GM23338 (cell line): Measurements from ENCODE around the gene PLD5. TPM values are rescaled to one million over a fixed set of nuclear protein-coding genes. Genes with fewer than 3 reads are reported as not detected.

ENCODE experiments used
- ATAC-seq: fragments of 200-7000 bp; cut with Tn5 transposase; 3 replicates; pipeline ENCODE4 v1.9.1; 2020
- DNase-seq: peaks from one replicate; pipeline ENCODE4 v3.0.0-alpha.2; 2015; ENCODE audit warnings: low spot score
- H2AFZ ChIP-seq: fragments of 200-600 bp; sonication (generic); 2 replicates; pipeline ENCODE4 v1.8.0; 2016; ENCODE audit warnings: antibody characterized with exemption, mild to moderate bottlenecking, moderate library complexity
- H3F3A ChIP-seq: fragments of 200-600 bp; sonication (generic); replicated peaks from 2 replicates; pipeline ENCODE4 v1.8.0; 2017; ENCODE audit warnings: antibody characterized with exemption, mixed run types, low read depth
- H3K27ac ChIP-seq: fragments of 200-600 bp; sonication (generic); 2 replicates; pipeline ENCODE4 v1.6.1; 2016; ENCODE audit warnings: low read depth
- H3K27me3 ChIP-seq: fragments of 200-600 bp; sonication (generic); 2 replicates; pipeline ENCODE4 v1.8.0; 2016; ENCODE audit warnings: mild to moderate bottlenecking, mixed run types, moderate library complexity; ENCODE audit not compliant: insufficient read depth
- H3K36me3 ChIP-seq: fragments of 200-600 bp; sonication (generic); 2 replicates; pipeline ENCODE4 v1.8.0; 2016; ENCODE audit warnings: mild to moderate bottlenecking; ENCODE audit not compliant: insufficient read depth
- H3K4me1 ChIP-seq: fragments of 200-600 bp; sonication (generic); 2 replicates; pipeline ENCODE4 v1.8.0; 2016; ENCODE audit warnings: mild to moderate bottlenecking, moderate library complexity; ENCODE audit not compliant: insufficient read depth
- H3K4me2 ChIP-seq: fragments of 200-600 bp; sonication (generic); 2 replicates; pipeline ENCODE4 v1.7.1; 2017; ENCODE audit warnings: mixed run types
- H3K4me3 ChIP-seq: fragments of 200-600 bp; sonication (generic); 2 replicates; pipeline ENCODE4 v1.6.1; 2016; ENCODE audit warnings: mixed run types
- H3K79me2 ChIP-seq: fragments of 200-600 bp; sonication (generic); replicated peaks from 2 replicates; pipeline ENCODE4 v1.8.0; 2017; ENCODE audit warnings: mild to moderate bottlenecking; ENCODE audit not compliant: insufficient read depth
- H3K9me2 ChIP-seq: fragments of 200-600 bp; sonication (generic); 2 replicates; pipeline ENCODE4 v1.8.0; 2017; ENCODE audit not compliant: insufficient read depth
- H4K20me1 ChIP-seq: fragments of 200-600 bp; sonication (generic); replicated peaks from 2 replicates; pipeline ENCODE4 v1.8.0; 2017; ENCODE audit warnings: mild to moderate bottlenecking; ENCODE audit not compliant: insufficient read depth
- H3K27ac Mint-ChIP-seq: 2 replicates; pipeline ENCODE4 v1.8.0; 2020; ENCODE audit warnings: inconsistent platforms, mild to moderate bottlenecking, moderate library complexity, mixed read lengths
- H3K27me3 Mint-ChIP-seq: 3 replicates; pipeline ENCODE4 v1.8.0; 2022; ENCODE audit warnings: low read depth, mild to moderate bottlenecking, moderate library complexity, mixed read lengths, inconsistent platforms; ENCODE audit not compliant: insufficient read depth, poor library complexity
- H3K36me3 Mint-ChIP-seq: 3 replicates; pipeline ENCODE4 v1.8.0; 2021; ENCODE audit warnings: low read depth, mild to moderate bottlenecking, inconsistent platforms, moderate library complexity, mixed read lengths
- H3K4me1 Mint-ChIP-seq: 3 replicates; pipeline ENCODE4 v1.8.0; 2020; ENCODE audit warnings: mild to moderate bottlenecking, inconsistent platforms, mixed read lengths
- H3K4me3 Mint-ChIP-seq: 3 replicates; pipeline ENCODE4 v1.8.0; 2021; ENCODE audit warnings: moderate library complexity, mild to moderate bottlenecking, inconsistent platforms, mixed read lengths
- H3K9me3 Mint-ChIP-seq: 3 replicates; pipeline ENCODE4 v1.8.0; 2020; ENCODE audit warnings: moderate library complexity, mild to moderate bottlenecking, inconsistent platforms, mixed read lengths
- CREB1 ChIP-seq: fragments of 250-450 bp; sonication (Bioruptor Pico); IDR thresholded peaks from 2 replicates; pipeline ENCODE4 v1.5.0; 2020; ENCODE audit warnings: low read depth, mild to moderate bottlenecking, moderate library complexity
- EZH2 ChIP-seq: fragments of 200-600 bp; sonication (generic); IDR thresholded peaks from one replicate; pipeline ENCODE4 v1.8.0; 2017; ENCODE audit warnings: antibody characterized with exemption, mild to moderate bottlenecking, low read depth; ENCODE audit not compliant: unreplicated experiment
- EZH2phosphoT487 ChIP-seq: fragments of 200-600 bp; sonication (generic); IDR thresholded peaks from one replicate; pipeline ENCODE4 v1.8.1; 2018; ENCODE audit warnings: antibody characterized with exemption; ENCODE audit not compliant: unreplicated experiment
- JUNB ChIP-seq: IDR thresholded peaks from one replicate; pipeline ENCODE4 v1.6.1; 2016; ENCODE audit warnings: antibody characterized with exemption; ENCODE audit not compliant: unreplicated experiment
- NANOG ChIP-seq: IDR thresholded peaks from 2 replicates; pipeline ENCODE4 v1.6.1; 2016; ENCODE audit warnings: antibody characterized with exemption, borderline replicate concordance
- POLR2AphosphoS5 ChIP-seq: IDR thresholded peaks from 2 replicates; pipeline ENCODE4 v1.6.1; 2016; ENCODE audit warnings: antibody characterized with exemption, low read depth
- STAT1 ChIP-seq: IDR thresholded peaks from one replicate; pipeline ENCODE4 v1.6.1; 2016; ENCODE audit warnings: antibody characterized with exemption; ENCODE audit not compliant: unreplicated experiment
- ZNF114 ChIP-seq: fragments of 250-450 bp; sonication (Bioruptor Pico); IDR thresholded peaks from 2 replicates; pipeline ENCODE4 v1.5.0; 2020; ENCODE audit warnings: mild to moderate bottlenecking, moderate library complexity
- ZNF331 ChIP-seq: fragments of 250-450 bp; sonication (Bioruptor Pico); IDR thresholded peaks from 2 replicates; pipeline ENCODE4 v1.5.0; 2020; ENCODE audit warnings: low read depth, mild to moderate bottlenecking, moderate library complexity
- polyA plus RNA-seq: library from polyadenylated mRNA; unstranded; fragments of >200 nt; fragmentation: Nextera tagmentation; extraction: Ambion mirVana; gene quantifications from 2 replicates; pipeline ENCODE4 v1.2.1, GENCODE V29; 2016
- total RNA-seq: library from RNA; depleted of rRNA; stranded (reverse); fragments of >200 nt; shearing (Covaris generic); gene quantifications from 2 replicates; pipeline ENCODE4 v1.2.3, GENCODE V29; 2014
- TF ChIP-seq, protein P1 (sequence below): IDR thresholded peaks from 2 replicates; pipeline ENCODE4 v1.6.1; 2016; ENCODE audit warnings: antibody characterized with exemption
- TF ChIP-seq, protein P2 (sequence below): fragments of 250-450 bp; sonication (Bioruptor Pico); IDR thresholded peaks from 2 replicates; pipeline ENCODE4 v1.5.0; 2020; ENCODE audit warnings: mild to moderate bottlenecking, moderate library complexity
- TF ChIP-seq, protein P3 (sequence below), 2 experiments: fragments of 200-600 bp in 1 of 2; sonication (generic) in 1 of 2; conservative IDR thresholded peaks; 2 replicates each; pipeline versions ENCODE4 v1.5.1 to v1.6.1; 2016 to 2017; ENCODE audit warnings: antibody characterized with exemption in 2 of 2, low read depth in 2 of 2, mild to moderate bottlenecking in 2 of 2, moderate library complexity in 1 of 2
- TF ChIP-seq, protein P4 (sequence below): IDR thresholded peaks from one replicate; pipeline ENCODE4 v1.6.1; 2018; ENCODE audit warnings: antibody characterized with exemption; ENCODE audit not compliant: unreplicated experiment

PLD5 gene
- total and polyA plus RNA-seq, 2 experiments from 2014 or later, result 5.5 to 5.8 TPM

DNA sequence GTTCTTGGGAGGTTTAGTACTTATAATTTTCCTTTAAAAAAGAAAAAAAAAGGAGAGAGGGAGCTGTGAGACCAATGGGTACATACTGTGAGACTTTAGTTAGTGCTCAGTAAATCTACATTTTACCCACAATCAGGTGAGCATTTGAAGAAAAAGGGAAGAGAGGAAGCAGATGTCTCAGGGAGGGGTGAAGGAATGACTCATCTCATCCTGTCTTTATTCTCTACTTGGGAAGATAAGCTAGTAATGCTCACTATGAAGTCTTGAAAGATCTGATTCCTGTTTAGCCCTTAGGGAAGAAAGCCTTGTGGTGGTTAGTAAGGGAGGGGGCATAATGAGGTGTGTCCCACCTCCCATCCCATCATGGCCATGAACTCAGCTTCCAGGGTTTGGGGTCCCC is 112.6 kb downstream of the PLD5 start:
- H3K9me3 Mint-ChIP-seq, result peaks cover 17% of the 10 kb centered on the region
- H3K4me3 ChIP-seq, result no peak overlapping the region
- peaks cover 10% of the 10 kb centered on the region for H3K36me3 Mint-ChIP-seq
- H3K27ac Mint-ChIP-seq, result no peak overlapping the region
- H3K36me3 ChIP-seq, result no peaks in the 10 kb centered on the region
- H3K4me2 ChIP-seq, result no peak overlapping the region
- H3F3A ChIP-seq, result no peaks in the 10 kb centered on the region
- H3K27ac ChIP-seq, result no peak overlapping the region
- peaks cover 18% of the 10 kb centered on the region for H3K4me1 Mint-ChIP-seq
- H3K27me3 Mint-ChIP-seq, result no peaks in the 10 kb centered on the region
- H3K4me1 ChIP-seq, result peaks cover 13% of the 10 kb centered on the region
- H3K9me2 ChIP-seq, result peaks cover 8% of the 10 kb centered on the region; the same call in 1 of the 2 replicates
- DNase-seq, result no peak
- H4K20me1 ChIP-seq, result no peaks in the 10 kb centered on the region
- no peak for ATAC-seq
- H3K27me3 ChIP-seq, result no peaks in the 10 kb centered on the region
- TF ChIP-seq POLR2AphosphoS5 (no peak), ZNF331 (CRISPR knock-in tag) (no peak), EZH2 (no peak), EZH2phosphoT487 (no peak), JUNB (no peak), STAT1 (no peak), ZNF114 (CRISPR knock-in tag) (no peak), NANOG (no peak), CREB1 (CRISPR knock-in tag) (no peak)
- TF ChIP-seq, protein P1, sequence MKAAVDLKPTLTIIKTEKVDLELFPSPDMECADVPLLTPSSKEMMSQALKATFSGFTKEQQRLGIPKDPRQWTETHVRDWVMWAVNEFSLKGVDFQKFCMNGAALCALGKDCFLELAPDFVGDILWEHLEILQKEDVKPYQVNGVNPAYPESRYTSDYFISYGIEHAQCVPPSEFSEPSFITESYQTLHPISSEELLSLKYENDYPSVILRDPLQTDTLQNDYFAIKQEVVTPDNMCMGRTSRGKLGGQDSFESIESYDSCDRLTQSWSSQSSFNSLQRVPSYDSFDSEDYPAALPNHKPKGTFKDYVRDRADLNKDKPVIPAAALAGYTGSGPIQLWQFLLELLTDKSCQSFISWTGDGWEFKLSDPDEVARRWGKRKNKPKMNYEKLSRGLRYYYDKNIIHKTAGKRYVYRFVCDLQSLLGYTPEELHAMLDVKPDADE, result no peak
- TF ChIP-seq, protein P2, sequence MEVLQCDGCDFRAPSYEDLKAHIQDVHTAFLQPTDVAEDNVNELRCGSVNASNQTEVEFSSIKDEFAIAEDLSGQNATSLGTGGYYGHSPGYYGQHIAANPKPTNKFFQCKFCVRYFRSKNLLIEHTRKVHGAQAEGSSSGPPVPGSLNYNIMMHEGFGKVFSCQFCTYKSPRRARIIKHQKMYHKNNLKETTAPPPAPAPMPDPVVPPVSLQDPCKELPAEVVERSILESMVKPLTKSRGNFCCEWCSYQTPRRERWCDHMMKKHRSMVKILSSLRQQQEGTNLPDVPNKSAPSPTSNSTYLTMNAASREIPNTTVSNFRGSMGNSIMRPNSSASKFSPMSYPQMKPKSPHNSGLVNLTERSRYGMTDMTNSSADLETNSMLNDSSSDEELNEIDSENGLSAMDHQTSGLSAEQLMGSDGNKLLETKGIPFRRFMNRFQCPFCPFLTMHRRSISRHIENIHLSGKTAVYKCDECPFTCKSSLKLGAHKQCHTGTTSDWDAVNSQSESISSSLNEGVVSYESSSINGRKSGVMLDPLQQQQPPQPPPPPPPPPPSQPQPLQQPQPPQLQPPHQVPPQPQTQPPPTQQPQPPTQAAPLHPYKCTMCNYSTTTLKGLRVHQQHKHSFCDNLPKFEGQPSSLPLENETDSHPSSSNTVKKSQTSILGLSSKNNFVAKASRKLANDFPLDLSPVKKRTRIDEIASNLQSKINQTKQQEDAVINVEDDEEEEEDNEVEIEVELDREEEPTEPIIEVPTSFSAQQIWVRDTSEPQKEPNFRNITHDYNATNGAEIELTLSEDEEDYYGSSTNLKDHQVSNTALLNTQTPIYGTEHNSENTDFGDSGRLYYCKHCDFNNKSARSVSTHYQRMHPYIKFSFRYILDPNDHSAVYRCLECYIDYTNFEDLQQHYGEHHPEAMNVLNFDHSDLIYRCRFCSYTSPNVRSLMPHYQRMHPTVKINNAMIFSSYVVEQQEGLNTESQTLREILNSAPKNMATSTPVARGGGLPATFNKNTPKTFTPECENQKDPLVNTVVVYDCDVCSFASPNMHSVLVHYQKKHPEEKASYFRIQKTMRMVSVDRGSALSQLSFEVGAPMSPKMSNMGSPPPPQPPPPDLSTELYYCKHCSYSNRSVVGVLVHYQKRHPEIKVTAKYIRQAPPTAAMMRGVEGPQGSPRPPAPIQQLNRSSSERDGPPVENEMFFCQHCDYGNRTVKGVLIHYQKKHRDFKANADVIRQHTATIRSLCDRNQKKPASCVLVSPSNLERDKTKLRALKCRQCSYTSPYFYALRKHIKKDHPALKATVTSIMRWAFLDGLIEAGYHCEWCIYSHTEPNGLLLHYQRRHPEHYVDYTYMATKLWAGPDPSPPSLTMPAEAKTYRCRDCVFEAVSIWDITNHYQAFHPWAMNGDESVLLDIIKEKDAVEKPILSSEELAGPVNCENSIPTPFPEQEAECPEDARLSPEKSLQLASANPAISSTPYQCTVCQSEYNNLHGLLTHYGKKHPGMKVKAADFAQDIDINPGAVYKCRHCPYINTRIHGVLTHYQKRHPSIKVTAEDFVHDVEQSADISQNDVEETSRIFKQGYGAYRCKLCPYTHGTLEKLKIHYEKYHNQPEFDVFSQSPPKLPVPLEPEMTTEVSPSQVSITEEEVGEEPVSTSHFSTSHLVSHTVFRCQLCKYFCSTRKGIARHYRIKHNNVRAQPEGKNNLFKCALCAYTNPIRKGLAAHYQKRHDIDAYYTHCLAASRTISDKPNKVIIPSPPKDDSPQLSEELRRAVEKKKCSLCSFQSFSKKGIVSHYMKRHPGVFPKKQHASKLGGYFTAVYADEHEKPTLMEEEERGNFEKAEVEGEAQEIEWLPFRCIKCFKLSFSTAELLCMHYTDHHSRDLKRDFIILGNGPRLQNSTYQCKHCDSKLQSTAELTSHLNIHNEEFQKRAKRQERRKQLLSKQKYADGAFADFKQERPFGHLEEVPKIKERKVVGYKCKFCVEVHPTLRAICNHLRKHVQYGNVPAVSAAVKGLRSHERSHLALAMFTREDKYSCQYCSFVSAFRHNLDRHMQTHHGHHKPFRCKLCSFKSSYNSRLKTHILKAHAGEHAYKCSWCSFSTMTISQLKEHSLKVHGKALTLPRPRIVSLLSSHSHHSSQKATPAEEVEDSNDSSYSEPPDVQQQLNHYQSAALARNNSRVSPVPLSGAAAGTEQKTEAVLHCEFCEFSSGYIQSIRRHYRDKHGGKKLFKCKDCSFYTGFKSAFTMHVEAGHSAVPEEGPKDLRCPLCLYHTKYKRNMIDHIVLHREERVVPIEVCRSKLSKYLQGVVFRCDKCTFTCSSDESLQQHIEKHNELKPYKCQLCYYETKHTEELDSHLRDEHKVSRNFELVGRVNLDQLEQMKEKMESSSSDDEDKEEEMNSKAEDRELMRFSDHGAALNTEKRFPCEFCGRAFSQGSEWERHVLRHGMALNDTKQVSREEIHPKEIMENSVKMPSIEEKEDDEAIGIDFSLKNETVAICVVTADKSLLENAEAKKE (CRISPR knock-in tag), result no peak
- TF ChIP-seq, protein P3, sequence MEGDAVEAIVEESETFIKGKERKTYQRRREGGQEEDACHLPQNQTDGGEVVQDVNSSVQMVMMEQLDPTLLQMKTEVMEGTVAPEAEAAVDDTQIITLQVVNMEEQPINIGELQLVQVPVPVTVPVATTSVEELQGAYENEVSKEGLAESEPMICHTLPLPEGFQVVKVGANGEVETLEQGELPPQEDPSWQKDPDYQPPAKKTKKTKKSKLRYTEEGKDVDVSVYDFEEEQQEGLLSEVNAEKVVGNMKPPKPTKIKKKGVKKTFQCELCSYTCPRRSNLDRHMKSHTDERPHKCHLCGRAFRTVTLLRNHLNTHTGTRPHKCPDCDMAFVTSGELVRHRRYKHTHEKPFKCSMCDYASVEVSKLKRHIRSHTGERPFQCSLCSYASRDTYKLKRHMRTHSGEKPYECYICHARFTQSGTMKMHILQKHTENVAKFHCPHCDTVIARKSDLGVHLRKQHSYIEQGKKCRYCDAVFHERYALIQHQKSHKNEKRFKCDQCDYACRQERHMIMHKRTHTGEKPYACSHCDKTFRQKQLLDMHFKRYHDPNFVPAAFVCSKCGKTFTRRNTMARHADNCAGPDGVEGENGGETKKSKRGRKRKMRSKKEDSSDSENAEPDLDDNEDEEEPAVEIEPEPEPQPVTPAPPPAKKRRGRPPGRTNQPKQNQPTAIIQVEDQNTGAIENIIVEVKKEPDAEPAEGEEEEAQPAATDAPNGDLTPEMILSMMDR (conservative IDR thresholded peaks at IDR 0.05; ENCODE audit: low read depth in 2 of 2), result no peak
- TF ChIP-seq, protein P4, sequence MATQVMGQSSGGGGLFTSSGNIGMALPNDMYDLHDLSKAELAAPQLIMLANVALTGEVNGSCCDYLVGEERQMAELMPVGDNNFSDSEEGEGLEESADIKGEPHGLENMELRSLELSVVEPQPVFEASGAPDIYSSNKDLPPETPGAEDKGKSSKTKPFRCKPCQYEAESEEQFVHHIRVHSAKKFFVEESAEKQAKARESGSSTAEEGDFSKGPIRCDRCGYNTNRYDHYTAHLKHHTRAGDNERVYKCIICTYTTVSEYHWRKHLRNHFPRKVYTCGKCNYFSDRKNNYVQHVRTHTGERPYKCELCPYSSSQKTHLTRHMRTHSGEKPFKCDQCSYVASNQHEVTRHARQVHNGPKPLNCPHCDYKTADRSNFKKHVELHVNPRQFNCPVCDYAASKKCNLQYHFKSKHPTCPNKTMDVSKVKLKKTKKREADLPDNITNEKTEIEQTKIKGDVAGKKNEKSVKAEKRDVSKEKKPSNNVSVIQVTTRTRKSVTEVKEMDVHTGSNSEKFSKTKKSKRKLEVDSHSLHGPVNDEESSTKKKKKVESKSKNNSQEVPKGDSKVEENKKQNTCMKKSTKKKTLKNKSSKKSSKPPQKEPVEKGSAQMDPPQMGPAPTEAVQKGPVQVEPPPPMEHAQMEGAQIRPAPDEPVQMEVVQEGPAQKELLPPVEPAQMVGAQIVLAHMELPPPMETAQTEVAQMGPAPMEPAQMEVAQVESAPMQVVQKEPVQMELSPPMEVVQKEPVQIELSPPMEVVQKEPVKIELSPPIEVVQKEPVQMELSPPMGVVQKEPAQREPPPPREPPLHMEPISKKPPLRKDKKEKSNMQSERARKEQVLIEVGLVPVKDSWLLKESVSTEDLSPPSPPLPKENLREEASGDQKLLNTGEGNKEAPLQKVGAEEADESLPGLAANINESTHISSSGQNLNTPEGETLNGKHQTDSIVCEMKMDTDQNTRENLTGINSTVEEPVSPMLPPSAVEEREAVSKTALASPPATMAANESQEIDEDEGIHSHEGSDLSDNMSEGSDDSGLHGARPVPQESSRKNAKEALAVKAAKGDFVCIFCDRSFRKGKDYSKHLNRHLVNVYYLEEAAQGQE, result no peak
- H3K4me3 Mint-ChIP-seq, result no peak overlapping the region
- H3K79me2 ChIP-seq, result no peaks in the 10 kb centered on the region
- H2AFZ ChIP-seq, result no peak overlapping the region
